Activated T-helper 17 cell treated with anti-CD3 and anti-CD28 coated beads, Interleukin-2, amount 50 U/mL, for 72 hours (primary cell): Measurements from ENCODE around the gene C8G. TPM values are rescaled to one million over a fixed set of nuclear protein-coding genes. Genes with fewer than 3 reads are reported as not detected.

ENCODE experiments used
- ATAC-seq: fragments of 150-1000 bp; cut with Tn5 transposase; replicated peaks from 2 replicates; pipeline ENCODE4 v1.10.0; 2021; ENCODE audit warnings: mild to moderate bottlenecking, moderate library complexity
- H3K27ac Mint-ChIP-seq: one replicate; pipeline ENCODE4 v1.8.0; 2022; ENCODE audit warnings: mixed read lengths
- H3K27me3 Mint-ChIP-seq: one replicate; pipeline ENCODE4 v1.8.0; 2022; ENCODE audit warnings: mixed read lengths
- H3K36me3 Mint-ChIP-seq: one replicate; pipeline ENCODE4 v1.8.0; 2022; ENCODE audit warnings: low read depth, mild to moderate bottlenecking, mixed read lengths
- H3K4me1 Mint-ChIP-seq: one replicate; pipeline ENCODE4 v1.8.0; 2022; ENCODE audit warnings: mixed read lengths
- H3K4me3 Mint-ChIP-seq: one replicate; pipeline ENCODE4 v1.8.0; 2022; ENCODE audit warnings: mild to moderate bottlenecking, mixed read lengths
- H3K9me3 Mint-ChIP-seq: one replicate; pipeline ENCODE4 v1.8.0; 2022; ENCODE audit warnings: mixed read lengths
- total RNA-seq, 2 donors: library from RNA; stranded (reverse); gene quantifications; one replicate each; pipeline ENCODE4 v1.2.3, GENCODE V29; 2022

Gene C8G
- total RNA-seq, 2 donors from 2014 or later: 3.1 TPM; not detected in 1

DNA sequence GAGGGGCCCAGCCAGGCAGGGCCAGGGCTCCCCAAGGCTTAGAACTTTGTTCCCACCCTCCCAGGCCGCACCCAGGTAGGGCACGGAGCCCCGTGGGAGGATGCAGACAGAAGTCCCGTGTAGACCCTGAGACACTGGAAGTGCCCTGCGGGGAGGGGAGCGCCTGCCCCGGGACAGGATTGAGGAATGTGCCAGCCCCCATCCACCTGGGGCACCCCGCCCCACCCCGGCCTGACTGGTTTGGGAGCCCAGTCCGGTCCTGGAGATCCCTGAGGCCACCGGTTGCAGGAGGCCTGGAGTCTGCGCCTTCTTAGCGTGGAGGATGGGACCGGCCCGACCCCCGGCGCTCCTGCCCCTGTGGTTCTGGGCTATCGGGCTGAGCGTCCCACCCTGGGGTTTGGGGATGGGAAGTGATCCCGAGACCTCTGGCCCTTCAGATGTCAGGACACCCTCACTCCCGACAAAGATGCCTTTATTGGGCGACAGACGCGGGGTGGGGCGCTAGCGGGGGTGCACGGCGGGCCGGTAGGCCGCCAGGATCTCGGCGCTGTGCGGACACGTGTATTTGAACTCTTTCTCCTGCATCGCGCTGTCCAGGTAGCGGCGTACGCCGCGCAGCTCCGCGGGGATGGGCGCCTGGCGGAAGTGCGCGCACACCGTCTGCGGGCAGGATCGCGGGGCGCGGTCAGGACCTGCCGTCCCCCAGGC is 49.3 kb downstream of the C8G start:
- Mint-ChIP-seq H3K9me3 (no peaks in the 10 kb centered on the region), H3K4me1 (peaks cover 11% of the 10 kb centered on the region), H3K4me3 (peak overlapping the region; percentile 77), H3K36me3 (peaks cover 10% of the 10 kb centered on the region), H3K27me3 (no peaks in the 10 kb centered on the region), H3K27ac (no peak overlapping the region)
- no peak for ATAC-seq

- ATAC-seq: no peak
- Mint-ChIP-seq H3K27ac (no peak overlapping the region), H3K4me1 (peaks cover 11% of the 10 kb centered on the region), H3K27me3 (no peaks in the 10 kb centered on the region), H3K9me3 (no peaks in the 10 kb centered on the region), H3K36me3 (peaks cover 10% of the 10 kb centered on the region), H3K4me3 (no peak overlapping the region)
Measured at GRCh38 chr9:136994888-136995230, 49.8 kb downstream of the C8G start.

DNA sequence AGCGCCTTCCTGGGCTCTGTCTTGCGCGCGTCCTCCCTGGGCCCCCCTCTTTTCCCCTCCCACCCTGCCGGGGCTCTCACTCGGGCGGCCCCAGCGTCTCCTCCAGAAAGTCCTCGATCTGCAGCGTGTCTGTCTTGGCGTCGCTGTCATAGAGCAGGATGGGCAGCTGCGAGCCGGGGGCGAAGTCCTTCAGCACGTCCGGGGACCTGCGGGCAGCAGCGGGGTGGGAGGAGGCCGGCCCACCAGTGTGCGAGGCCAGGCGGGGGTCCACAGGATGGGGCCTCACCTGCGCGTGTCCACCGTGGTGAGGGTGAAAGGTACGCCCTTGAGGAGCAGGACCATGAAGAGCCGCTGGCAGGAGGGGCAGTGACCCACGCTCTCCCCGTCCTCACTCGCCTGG is 50.3 kb downstream of the C8G start:
- peaks cover 16% of the 10 kb centered on the region for H3K4me1 Mint-ChIP-seq

GRCh38 chr9:136995772-136996311 is 50.8 kb downstream of the C8G start:
- Mint-ChIP-seq H3K4me3 (peak overlapping the region; percentile 34), H3K36me3 (peaks cover 10% of the 10 kb centered on the region), H3K27ac (no peak overlapping the region), H3K4me1 (peaks cover 21% of the 10 kb centered on the region), H3K27me3 (no peaks in the 10 kb centered on the region), H3K9me3 (no peaks in the 10 kb centered on the region)
- no peak for ATAC-seq

More for the DNA sequence above, 50.3 kb downstream of the C8G start:
- Mint-ChIP-seq H3K36me3 (peaks cover 10% of the 10 kb centered on the region), H3K4me3 (no peak overlapping the region), H3K27ac (no peak overlapping the region), H3K27me3 (no peaks in the 10 kb centered on the region), H3K9me3 (no peaks in the 10 kb centered on the region)
- ATAC-seq: no peak

Other genes with a start within 250 kb of the C8G start
- gene DIPK1B, start 232.7 kb upstream of the C8G start, total RNA-seq: not detected
- gene LCN10, start 202.3 kb upstream of the C8G start, total RNA-seq: 1 to 10 TPM; 1.0 to 1.8 TPM
- gene LCN6, start 196.7 kb upstream of the C8G start, total RNA-seq: not detected
- gene LCN8, start 187.0 kb upstream of the C8G start, total RNA-seq: not detected
- gene LCN15, start 180.7 kb upstream of the C8G start, total RNA-seq: not detected
- 10 to 100 TPM; 30.1 to 30.7 TPM for gene TMEM141, start 153.9 kb upstream of the C8G start, total RNA-seq
- 1 to 10 TPM in 1 of 2 donors, under 1 TPM in 1; 0.41 to 2.1 TPM for gene CCDC183, start 148.9 kb upstream of the C8G start, total RNA-seq
- gene RABL6, start 137.3 kb upstream of the C8G start, total RNA-seq: 100 to 1,000 TPM in 1 of 2 donors, 10 to 100 TPM in 1; 51.5 to 108 TPM
- 10 to 100 TPM in 1 of 2 donors, 1 to 10 TPM in 1; 4.3 to 12.9 TPM for gene AJM1, start 102.8 kb upstream of the C8G start, total RNA-seq
- gene PHPT1, start 95.8 kb upstream of the C8G start, total RNA-seq: 100 to 1,000 TPM; 138 to 194 TPM
- 10 to 100 TPM; 18.6 to 27.4 TPM for gene MAMDC4, start 92.9 kb upstream of the C8G start, total RNA-seq
- 100 to 1,000 TPM; 221 to 265 TPM for gene EDF1, start 78.9 kb upstream of the C8G start, total RNA-seq
- gene TRAF2, start 58.7 kb upstream of the C8G start, total RNA-seq: 10 to 100 TPM; 54.4 to 56.8 TPM
- gene FBXW5, start 505 bp upstream of the C8G start, total RNA-seq: 10 to 100 TPM; 91.0 to 99.2 TPM
- 1 to 10 TPM in 1 of 2 donors, under 1 TPM in 1; 0.54 to 2.4 TPM for gene LCN12, start 7.0 kb downstream of the C8G start, total RNA-seq
- 1 to 10 TPM in 1 of 2 donors, not detected in 1; 1.3 TPM for gene PTGDS, start 32.3 kb downstream of the C8G start, total RNA-seq
- under 1 TPM in 1 of 2 donors, not detected in 1; 0.11 TPM for gene LCNL1, start 37.8 kb downstream of the C8G start, total RNA-seq
- 10 to 100 TPM; 31.1 to 49.1 TPM for gene PAXX, start 47.2 kb downstream of the C8G start, total RNA-seq
- under 1 TPM in 1 of 2 donors, not detected in 1; 0.26 TPM for gene CLIC3, start 51.3 kb downstream of the C8G start, total RNA-seq
- gene ABCA2, start 83.0 kb downstream of the C8G start, total RNA-seq: 10 to 100 TPM; 43.0 to 63.9 TPM
- gene FUT7, start 86.8 kb downstream of the C8G start, total RNA-seq: 10 to 100 TPM; 12.1 to 27.9 TPM
- 10 to 100 TPM; 66.3 to 96.1 TPM for gene NPDC1, start 100.9 kb downstream of the C8G start, total RNA-seq
- under 1 TPM; 0.39 to 0.69 TPM for gene ENTPD2, start 108.8 kb downstream of the C8G start, total RNA-seq
- 10 to 100 TPM in 1 of 2 donors, 1 to 10 TPM in 1; 5.6 to 21.9 TPM for gene SAPCD2, start 125.3 kb downstream of the C8G start, total RNA-seq
- gene UAP1L1, start 132.3 kb downstream of the C8G start, total RNA-seq: 10 to 100 TPM; 27.9 to 33.0 TPM
- 10 to 100 TPM; 38.2 to 67.6 TPM for gene MAN1B1, start 141.7 kb downstream of the C8G start, total RNA-seq
- gene DPP7, start 169.5 kb downstream of the C8G start, total RNA-seq: 100 to 1,000 TPM; 219 to 255 TPM
- 1 to 10 TPM in 1 of 2 donors, under 1 TPM in 1; 0.06 to 1.2 TPM for gene GRIN1, start 193.9 kb downstream of the C8G start, total RNA-seq
- gene LRRC26, start 224.8 kb downstream of the C8G start, total RNA-seq: not detected
- gene TMEM210, start 226.8 kb downstream of the C8G start, total RNA-seq: not detected
- 10 to 100 TPM; 50.6 to 53.1 TPM for gene ANAPC2, start 243.3 kb downstream of the C8G start, total RNA-seq
- 10 to 100 TPM; 43.7 to 84.7 TPM for gene SSNA1, start 243.4 kb downstream of the C8G start, total RNA-seq